MG63 (cell line): ENCODE measurements around the gene C1orf174. TPM values are rescaled to one million over a fixed set of nuclear protein-coding genes. Genes with fewer than 3 reads are reported as not detected.

Source experiments
- DNase-seq: peaks from one replicate; pipeline ENCODE4 v3.0.0-alpha.2; 2020
- H3K27me3 ChIP-seq: fragments of 250-450 bp; sonication (Bioruptor Pico); 2 replicates; pipeline ENCODE4 v1.5.1; 2020; ENCODE audit warnings: mild to moderate bottlenecking, moderate library complexity
- H3K36me3 ChIP-seq: fragments of 250-450 bp; sonication (Bioruptor Pico); 2 replicates; pipeline ENCODE4 v1.5.1; 2020; ENCODE audit warnings: mild to moderate bottlenecking, moderate library complexity
- H3K4me3 ChIP-seq: fragments of 250-450 bp; sonication (Bioruptor Pico); 2 replicates; pipeline ENCODE4 v1.5.1; 2020; ENCODE audit warnings: mild to moderate bottlenecking, moderate library complexity
- H3K9me3 ChIP-seq: fragments of 250-450 bp; sonication (Bioruptor Pico); 2 replicates; pipeline ENCODE4 v1.5.1; 2020; ENCODE audit warnings: mild to moderate bottlenecking, moderate library complexity
- total RNA-seq: library from RNA; depleted of rRNA; stranded (reverse); fragments of >200 nt; shearing (Covaris generic); gene quantifications from 2 replicates; pipeline ENCODE4 v1.2.3, GENCODE V29; 2014; ENCODE audit warnings: low replicate concordance; rRNA removed

Gene C1orf174
- 49.3 and 61.2 TPM in 2 replicates for total RNA-seq

DNA sequence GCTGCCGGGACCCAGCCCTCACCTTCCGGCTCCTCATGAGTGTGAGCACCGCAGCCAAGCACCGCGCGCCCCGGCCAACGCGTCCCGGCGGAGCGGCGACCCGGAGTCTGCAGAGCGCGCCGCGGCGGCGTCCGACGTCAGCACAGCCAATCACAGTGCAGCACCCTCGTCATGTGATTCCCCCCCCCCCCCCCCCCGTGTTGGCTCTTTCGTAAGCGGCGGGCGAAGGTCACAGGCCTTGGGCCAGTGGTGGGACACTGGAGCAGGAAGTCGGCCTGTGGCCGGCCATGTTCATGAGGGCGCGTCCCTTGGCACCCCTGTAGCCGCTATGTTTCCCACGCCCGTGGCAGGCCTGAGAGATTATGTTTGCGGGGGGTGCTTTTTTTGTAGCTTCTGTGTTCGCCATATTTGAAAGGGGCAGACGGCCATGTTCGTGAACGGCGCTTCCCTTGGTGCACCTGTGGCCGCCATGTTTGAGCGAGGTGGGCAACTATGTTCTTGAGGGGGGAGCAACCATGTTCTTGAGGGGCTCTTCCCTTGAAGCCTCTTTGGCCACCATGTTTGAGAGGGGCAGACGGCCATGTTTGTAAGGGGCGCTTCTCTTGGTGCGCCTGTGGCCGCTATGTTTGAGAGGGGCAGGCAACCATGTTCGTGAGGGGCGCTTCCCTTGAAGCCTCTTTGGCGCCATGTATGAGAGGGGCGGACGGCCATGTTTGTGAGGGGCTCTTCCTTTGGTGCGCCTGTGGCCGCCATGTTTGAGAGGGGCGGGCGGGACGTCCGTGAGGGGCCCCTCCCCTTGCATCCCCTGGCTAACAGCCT, at the start of gene C1orf174:
Gene C1orf174, minus strand, starts transcription at position 123 of the 819 bp plus-strand sequence. Its CDS starts 86 bp downstream, at position 37.
- peaks cover 20% of the 10 kb centered on the region for H3K36me3 ChIP-seq
- H3K4me3 ChIP-seq: peak within 1 kb of the TSS; percentile 93
- no peaks in the 10 kb centered on the region for H3K27me3 ChIP-seq
- H3K9me3 ChIP-seq: peaks cover 17% of the 10 kb centered on the region
- DNase-seq: peak; percentile 94

DNA sequence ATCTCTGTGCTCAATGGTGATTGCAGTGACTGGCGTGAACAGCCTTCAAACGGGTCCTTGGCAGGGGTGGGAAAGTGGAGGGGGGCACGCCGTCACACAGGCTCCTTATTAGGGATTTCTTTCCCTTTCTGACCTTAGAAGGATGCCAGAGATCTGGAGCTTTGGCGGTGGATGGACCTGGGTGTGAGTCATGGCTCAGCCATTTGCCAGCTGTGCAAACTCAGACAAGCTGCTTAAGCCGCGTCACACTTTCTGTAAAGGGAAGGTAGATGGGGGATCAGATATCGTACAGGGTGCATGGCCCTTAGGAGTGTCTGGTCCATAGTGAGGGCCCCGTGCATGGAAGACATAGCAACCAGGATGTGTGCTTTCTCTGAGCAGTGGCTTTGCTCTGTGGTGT, 48.3 kb upstream of the C1orf174 start:
- DNase-seq: peak; percentile 64
- H3K4me3 ChIP-seq: no peak overlapping the region
- no peaks in the 10 kb centered on the region for H3K36me3 ChIP-seq
- no peaks in the 10 kb centered on the region for H3K9me3 ChIP-seq
- no peaks in the 10 kb centered on the region for H3K27me3 ChIP-seq

- Histone ChIP-seq H3K9me3 (no peaks in the 10 kb centered on the region), H3K27me3 (no peaks in the 10 kb centered on the region), H3K36me3 (no peaks in the 10 kb centered on the region), H3K4me3 (no peak overlapping the region)
- no peak for DNase-seq
These were observed 46.1 kb upstream of the C1orf174 start for GRCh38 chr1:3945916-3946840.

DNA sequence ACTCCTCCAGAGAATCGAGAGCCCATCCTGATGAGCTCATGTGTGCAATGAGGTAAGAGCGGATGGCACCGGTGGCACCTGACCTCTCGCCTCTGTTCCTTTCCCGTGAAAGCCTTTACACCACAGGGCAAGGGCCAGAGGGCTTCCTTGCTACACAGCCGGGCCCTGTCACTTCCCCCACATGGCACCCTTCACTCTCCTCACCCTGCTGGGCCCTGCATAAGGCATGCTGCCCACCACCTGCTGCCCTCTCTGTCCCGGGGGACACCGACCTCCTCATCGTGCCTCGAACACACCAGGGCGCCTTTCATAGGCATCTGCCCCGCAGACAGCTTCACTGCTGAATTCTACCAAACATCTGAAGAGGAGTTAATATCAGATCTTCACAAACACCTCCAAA, 45.1 kb upstream of the C1orf174 start:
- no peaks in the 10 kb centered on the region for H3K9me3 ChIP-seq
- H3K27me3 ChIP-seq: no peaks in the 10 kb centered on the region
- no peaks in the 10 kb centered on the region for H3K36me3 ChIP-seq
- no peak overlapping the region for H3K4me3 ChIP-seq
- DNase-seq: no peak

- no peak for DNase-seq
- H3K9me3 ChIP-seq: no peaks in the 10 kb centered on the region
These were observed 44.6 kb upstream of the C1orf174 start for GRCh38 chr1:3944578-3945125.

DNA sequence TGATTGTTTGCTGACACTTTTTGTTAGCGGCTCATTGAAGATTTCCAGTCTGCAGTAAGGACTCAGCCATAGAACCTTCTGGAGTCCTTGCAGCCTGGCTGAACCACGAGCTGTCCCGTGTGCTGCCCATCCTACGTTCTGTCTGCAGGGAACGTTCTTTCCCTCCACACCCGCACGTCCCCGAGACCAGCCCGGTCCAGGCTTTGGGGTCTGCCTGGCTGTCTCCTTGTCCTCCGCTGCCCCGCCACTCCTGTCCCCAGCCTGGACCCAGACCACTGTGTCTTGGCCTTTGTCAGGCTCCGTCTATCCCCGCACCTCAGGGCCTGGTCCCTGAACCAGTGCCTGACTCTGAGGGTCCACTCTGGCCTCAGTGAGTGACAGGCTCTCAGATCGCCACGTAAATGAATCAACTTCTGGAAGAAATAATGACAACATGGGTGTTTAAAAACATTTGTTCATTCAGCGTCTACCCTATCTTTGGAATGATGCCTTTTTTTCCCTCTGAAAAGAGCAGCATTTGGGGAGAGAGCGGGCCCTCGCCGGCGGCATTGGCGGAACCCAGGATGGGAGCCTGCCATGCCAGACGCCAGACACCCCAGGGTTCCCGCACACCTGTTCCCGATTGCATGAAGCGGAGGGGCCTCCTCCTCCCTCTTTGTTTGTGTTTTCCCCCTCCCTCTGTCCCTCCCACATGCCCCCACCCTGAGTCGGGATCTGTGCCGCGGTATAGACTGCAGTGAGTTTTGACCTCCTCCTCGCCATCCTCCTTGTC, 43.9 kb upstream of the C1orf174 start:
- Histone ChIP-seq H3K36me3 (no peaks in the 10 kb centered on the region), H3K27me3 (no peaks in the 10 kb centered on the region), H3K4me3 (no peak overlapping the region), H3K9me3 (no peaks in the 10 kb centered on the region)
- no peak for DNase-seq

More at GRCh38 chr1:3944578-3945125, 44.6 kb upstream of the C1orf174 start:
- H3K4me3 ChIP-seq: no peak overlapping the region
- H3K36me3 ChIP-seq: no peaks in the 10 kb centered on the region
- H3K27me3 ChIP-seq: no peaks in the 10 kb centered on the region

GRCh38 chr1:3943123-3943431, 43.0 kb upstream of the C1orf174 start:
- DNase-seq: no peak
- Histone ChIP-seq H3K27me3 (no peaks in the 10 kb centered on the region), H3K9me3 (no peaks in the 10 kb centered on the region), H3K36me3 (no peaks in the 10 kb centered on the region), H3K4me3 (no peak overlapping the region)

DNA sequence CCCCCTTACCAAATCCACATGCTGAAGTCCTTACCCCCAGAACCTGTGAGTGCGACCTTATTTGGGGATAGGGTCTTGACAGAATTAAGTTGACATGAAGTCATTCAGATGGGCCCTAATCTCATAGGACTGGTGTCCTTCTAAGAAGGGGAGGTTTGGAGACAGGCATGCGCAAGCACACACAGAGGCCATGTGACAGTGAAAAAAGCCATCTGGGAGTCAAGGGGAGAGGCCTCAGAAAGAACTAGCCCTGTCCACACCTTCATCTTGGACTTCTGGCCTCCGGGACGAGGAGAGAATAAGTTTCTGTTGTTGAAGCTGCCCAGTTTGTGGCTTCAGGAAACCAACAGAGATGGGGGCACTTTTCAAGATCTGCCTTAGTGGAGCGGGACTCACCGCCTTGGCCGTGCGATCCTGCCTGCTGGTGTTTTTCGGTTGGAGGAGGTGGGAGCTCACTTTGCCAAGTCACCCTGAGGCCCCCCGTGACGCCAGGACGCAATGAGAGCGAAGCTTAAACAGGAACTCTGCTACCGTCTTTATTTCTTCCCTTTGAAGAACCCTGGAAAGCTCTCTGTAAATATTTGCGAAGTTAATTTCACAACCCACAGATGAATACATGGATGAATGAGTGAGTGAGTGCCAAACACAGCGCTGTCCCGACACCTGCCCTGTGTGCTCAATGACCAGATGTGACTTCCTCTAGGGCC, 42.5 kb upstream of the C1orf174 start:
- Histone ChIP-seq H3K9me3 (no peaks in the 10 kb centered on the region), H3K36me3 (no peaks in the 10 kb centered on the region), H3K27me3 (no peaks in the 10 kb centered on the region), H3K4me3 (no peak overlapping the region)
- DNase-seq: no peak

DNA sequence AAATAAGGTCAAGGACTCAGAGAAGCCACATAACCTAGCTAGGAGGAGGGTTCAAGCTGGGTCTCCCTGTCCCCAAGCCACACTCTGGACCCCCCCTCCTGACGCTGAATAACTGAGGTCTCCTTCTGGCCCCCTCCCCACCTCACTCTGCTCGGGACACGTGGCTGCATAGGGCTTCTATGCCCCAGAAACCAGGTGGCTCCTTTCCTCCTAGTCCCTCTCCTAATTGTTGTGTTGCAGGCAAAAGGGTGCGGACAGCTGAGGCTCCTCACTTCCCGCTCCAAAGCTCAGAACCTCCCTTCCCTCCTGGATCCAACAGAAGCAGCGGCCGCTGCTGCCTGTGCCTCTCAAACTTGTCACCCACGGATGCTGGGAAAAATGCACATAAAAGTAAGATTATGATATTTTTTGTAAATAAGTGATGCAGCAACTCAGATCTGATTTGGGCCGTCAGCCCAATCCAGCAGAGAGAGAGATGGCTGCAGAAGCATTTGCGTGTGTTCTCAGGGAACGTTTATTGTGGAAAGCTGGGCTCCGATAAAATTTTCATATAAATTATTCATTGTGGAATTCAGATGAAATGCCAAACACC, 40.8 kb upstream of the C1orf174 start:
- H3K4me3 ChIP-seq: no peak overlapping the region
- no peak for DNase-seq
- no peaks in the 10 kb centered on the region for H3K36me3 ChIP-seq
- no peaks in the 10 kb centered on the region for H3K27me3 ChIP-seq
- peaks cover 4% of the 10 kb centered on the region for H3K9me3 ChIP-seq

DNA sequence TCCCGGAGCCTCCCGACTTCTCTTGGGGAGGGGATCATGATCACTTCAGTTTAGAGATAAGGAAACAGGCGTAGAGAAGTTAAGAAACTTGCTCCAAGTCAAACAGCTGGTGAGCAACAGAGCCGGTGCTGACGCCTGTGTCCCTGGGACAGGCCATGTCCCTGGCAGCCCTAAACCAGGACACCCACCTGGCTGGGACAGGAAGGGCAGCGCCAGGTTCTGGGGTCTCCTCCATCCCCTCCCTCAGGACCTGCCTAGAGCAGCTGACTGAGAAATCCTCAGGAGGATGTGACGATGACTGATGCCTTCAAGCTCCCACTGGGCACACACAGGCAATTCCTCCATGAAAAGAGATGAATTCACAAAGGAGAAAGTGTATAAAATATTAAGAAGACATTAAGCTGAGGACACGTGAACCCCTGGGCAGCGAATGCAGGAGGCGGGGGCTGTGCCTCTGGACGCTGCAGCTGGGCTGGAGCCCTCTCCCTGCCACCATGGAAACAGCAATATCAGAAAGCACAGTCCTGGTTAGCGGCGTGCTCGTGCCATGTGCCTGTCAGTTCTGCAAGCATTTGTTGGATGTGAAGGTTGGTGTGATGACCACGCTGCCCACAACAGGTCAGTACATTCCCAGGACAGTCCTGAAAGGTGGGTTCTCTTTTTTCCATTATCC, 40.1 kb upstream of the C1orf174 start:
- Histone ChIP-seq H3K4me3 (no peak overlapping the region), H3K36me3 (no peaks in the 10 kb centered on the region), H3K27me3 (no peaks in the 10 kb centered on the region), H3K9me3 (peaks cover 4% of the 10 kb centered on the region)
- no peak for DNase-seq

- Histone ChIP-seq H3K4me3 (no peak overlapping the region), H3K9me3 (peaks cover 4% of the 10 kb centered on the region), H3K36me3 (no peaks in the 10 kb centered on the region), H3K27me3 (no peaks in the 10 kb centered on the region)
- DNase-seq: no peak
These were observed 39.4 kb upstream of the C1orf174 start for GRCh38 chr1:3939242-3940080.

GRCh38 chr1:3932156-3932919, 32.3 kb upstream of the C1orf174 start:
- H3K36me3 ChIP-seq: no peaks in the 10 kb centered on the region
- peaks cover 4% of the 10 kb centered on the region for H3K9me3 ChIP-seq
- H3K4me3 ChIP-seq: no peak overlapping the region
- no peak for DNase-seq
- H3K27me3 ChIP-seq: peaks cover 9% of the 10 kb centered on the region

- no peaks in the 10 kb centered on the region for H3K36me3 ChIP-seq
- no peaks in the 10 kb centered on the region; the same call in 1 of the 2 replicates for H3K9me3 ChIP-seq
- no peak for DNase-seq
- H3K27me3 ChIP-seq: peaks cover 9% of the 10 kb centered on the region
- H3K4me3 ChIP-seq: no peak overlapping the region
These were observed 31.2 kb upstream of the C1orf174 start for GRCh38 chr1:3931007-3931912.
